ENCODE measurements around the gene DIAPH3. TPM values are rescaled to one million over a fixed set of nuclear protein-coding genes. Genes with fewer than 3 reads are reported as not detected.

DIAPH3 gene
- total and polyA plus RNA-seq, 2 donors (not counting 1 experiment from before 2014, with no cell fraction given): 0.03 to 0.10 TPM

DNA sequence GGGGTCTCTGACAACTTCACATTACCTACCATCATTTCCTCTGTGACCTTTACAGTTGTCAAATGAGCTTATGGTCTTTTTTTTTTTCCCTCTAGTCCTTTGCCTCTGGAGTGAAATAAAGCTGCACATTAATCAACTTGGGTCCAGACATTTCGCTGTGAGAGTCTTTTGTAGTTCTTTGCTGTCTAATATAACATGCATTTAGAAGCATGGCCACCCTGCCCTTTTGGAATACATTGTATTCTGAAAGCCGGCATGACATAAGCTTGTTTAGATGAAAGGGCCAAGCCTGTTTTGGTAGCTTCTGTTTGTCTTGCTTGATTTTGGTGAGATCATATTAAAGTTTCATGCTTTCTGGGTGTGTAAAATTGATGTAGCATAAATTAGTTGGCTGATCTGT lies 509.8 kb downstream of the DIAPH3 start:
- Histone ChIP-seq H3K4me3 (ENCODE audit: control extremely low read depth in 1 of 5, extremely low read depth in 1 of 5, insufficient read depth in 1 of 5, low read depth in 2 of 5, low read length in 4 of 5) (no peak overlapping the region), H3K4me1 (ENCODE audit: control insufficient read depth in 2 of 2, insufficient read depth in 2 of 2, low read length in 2 of 2) (no peaks in the 10 kb centered on the region), H2AFZ (ENCODE audit: insufficient read depth, low read depth, low read length, poor library complexity, severe bottlenecking) (no peak overlapping the region), H3K27me3 (replicated peaks in 1 of 4; ENCODE audit: control extremely low read depth in 1 of 4, control insufficient read depth in 3 of 4, insufficient read depth in 4 of 4, low read length in 3 of 4) (no peaks in the 10 kb centered on the region), H3K27ac (ENCODE audit: low read length in 2 of 2) (no peak overlapping the region), H3K36me3 (replicated peaks in 1 of 2; ENCODE audit: control extremely low read depth in 1 of 2, control insufficient read depth in 1 of 2, extremely low read depth in 1 of 2, insufficient read depth in 2 of 2, low read length in 1 of 2) (no peaks in the 10 kb centered on the region), H3K4me2 (replicated peaks; ENCODE audit: low read depth, low read length, poor library complexity, severe bottlenecking) (no peak overlapping the region), H3K9me3 (ENCODE audit: control extremely low read depth in 1 of 3, control insufficient read depth in 2 of 3, insufficient read depth in 1 of 3, low read length in 2 of 3) (no peaks in the 10 kb centered on the region), H4K20me1 (ENCODE audit: control insufficient read depth, insufficient read depth, low read length, poor library complexity, severe bottlenecking) (no peaks in the 10 kb centered on the region), H3K79me2 (ENCODE audit: control insufficient read depth, insufficient read depth, low read length) (no peaks in the 10 kb centered on the region), H3K9ac (ENCODE audit: low read length) (no peak overlapping the region)
- no peak for DNase-seq
- CTCF ChIA-PET: no interaction called here
- Mint-ChIP-seq H3K4me3 (no peak overlapping the region), H3K27me3 (no peaks in the 10 kb centered on the region), H3K4me1 (no peaks in the 10 kb centered on the region), H3K27ac (no peak overlapping the region), H3K9me3 (ENCODE audit: insufficient read depth) (no peaks in the 10 kb centered on the region)
- 100% methylated on average over 2 of the region's 2 CpGs for WGBS (ENCODE audit: insufficient coverage)
- ATAC-seq (ENCODE audit: low read depth): no peak
- no peak for TF ChIP-seq EZH2 (IDR thresholded peaks at IDR 0.05; ENCODE audit: borderline replicate concordance, insufficient read depth, low read depth, low read length, poor library complexity, severe bottlenecking)
- TF ChIP-seq, protein P1, sequence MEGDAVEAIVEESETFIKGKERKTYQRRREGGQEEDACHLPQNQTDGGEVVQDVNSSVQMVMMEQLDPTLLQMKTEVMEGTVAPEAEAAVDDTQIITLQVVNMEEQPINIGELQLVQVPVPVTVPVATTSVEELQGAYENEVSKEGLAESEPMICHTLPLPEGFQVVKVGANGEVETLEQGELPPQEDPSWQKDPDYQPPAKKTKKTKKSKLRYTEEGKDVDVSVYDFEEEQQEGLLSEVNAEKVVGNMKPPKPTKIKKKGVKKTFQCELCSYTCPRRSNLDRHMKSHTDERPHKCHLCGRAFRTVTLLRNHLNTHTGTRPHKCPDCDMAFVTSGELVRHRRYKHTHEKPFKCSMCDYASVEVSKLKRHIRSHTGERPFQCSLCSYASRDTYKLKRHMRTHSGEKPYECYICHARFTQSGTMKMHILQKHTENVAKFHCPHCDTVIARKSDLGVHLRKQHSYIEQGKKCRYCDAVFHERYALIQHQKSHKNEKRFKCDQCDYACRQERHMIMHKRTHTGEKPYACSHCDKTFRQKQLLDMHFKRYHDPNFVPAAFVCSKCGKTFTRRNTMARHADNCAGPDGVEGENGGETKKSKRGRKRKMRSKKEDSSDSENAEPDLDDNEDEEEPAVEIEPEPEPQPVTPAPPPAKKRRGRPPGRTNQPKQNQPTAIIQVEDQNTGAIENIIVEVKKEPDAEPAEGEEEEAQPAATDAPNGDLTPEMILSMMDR (IDR thresholded peaks at IDR 0.05): no peak
- POLR2A ChIA-PET: no interaction called here
- intact Hi-C loops (cut with micrococcal nuclease): no loop called here

DNA sequence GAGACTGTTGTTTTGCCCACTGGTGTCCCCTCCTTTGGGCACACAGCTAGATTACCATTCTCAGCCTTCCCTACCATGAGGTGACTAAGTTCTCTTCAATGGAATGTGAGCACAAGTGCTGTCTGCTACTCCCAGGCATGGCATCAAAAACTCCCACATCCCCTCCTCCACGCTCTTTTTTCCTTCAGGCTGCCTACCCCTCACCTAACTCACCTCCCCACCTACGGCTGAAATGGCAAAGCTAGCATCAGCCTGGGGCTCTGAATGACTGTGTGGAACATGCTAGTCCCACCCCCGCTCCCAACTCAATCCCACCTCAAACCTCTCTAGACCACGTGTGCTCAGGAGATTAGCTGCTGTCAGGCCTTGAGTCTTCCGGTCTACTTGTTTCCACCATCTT lies 512.2 kb downstream of the DIAPH3 start:
- TF ChIP-seq, protein P1 (IDR thresholded peaks at IDR 0.05): no peak
- no peak for TF ChIP-seq EZH2 (IDR thresholded peaks at IDR 0.05; ENCODE audit: borderline replicate concordance, insufficient read depth, low read depth, low read length, poor library complexity, severe bottlenecking)

More for the DNA sequence above, 512.2 kb downstream of the DIAPH3 start:
- H3K27me3 ChIP-seq (replicated peaks in 1 of 4; ENCODE audit: control extremely low read depth in 1 of 4, control insufficient read depth in 3 of 4, insufficient read depth in 4 of 4, low read length in 3 of 4): no peaks in the 10 kb centered on the region
- no peaks in the 10 kb centered on the region for H3K4me1 ChIP-seq (ENCODE audit: control insufficient read depth in 2 of 2, insufficient read depth in 2 of 2, low read length in 2 of 2)
- no peaks in the 10 kb centered on the region for H3K27me3 Mint-ChIP-seq
- H4K20me1 ChIP-seq (ENCODE audit: control insufficient read depth, insufficient read depth, low read length, poor library complexity, severe bottlenecking): no peaks in the 10 kb centered on the region
- H3K9me3 Mint-ChIP-seq (ENCODE audit: insufficient read depth): no peaks in the 10 kb centered on the region
- WGBS (ENCODE audit: insufficient coverage): 83% methylated on average over 3 of the region's 5 CpGs
- no peak overlapping the region for H3K4me3 Mint-ChIP-seq
- no peaks in the 10 kb centered on the region for H3K36me3 ChIP-seq (replicated peaks in 1 of 2; ENCODE audit: control extremely low read depth in 1 of 2, control insufficient read depth in 1 of 2, extremely low read depth in 1 of 2, insufficient read depth in 2 of 2, low read length in 1 of 2)
- no peaks in the 10 kb centered on the region for H3K79me2 ChIP-seq (ENCODE audit: control insufficient read depth, insufficient read depth, low read length)
- no peak overlapping the region for H2AFZ ChIP-seq (ENCODE audit: insufficient read depth, low read depth, low read length, poor library complexity, severe bottlenecking)
- intact Hi-C loops (cut with micrococcal nuclease): no loop called here
- CTCF ChIA-PET: no interaction called here
- H3K9ac ChIP-seq (ENCODE audit: low read length): no peak overlapping the region
- no peak overlapping the region for H3K27ac Mint-ChIP-seq
- no peak overlapping the region for H3K27ac ChIP-seq (ENCODE audit: low read length in 2 of 2)
- H3K4me2 ChIP-seq (replicated peaks; ENCODE audit: low read depth, low read length, poor library complexity, severe bottlenecking): no peak overlapping the region
- H3K4me3 ChIP-seq (ENCODE audit: control extremely low read depth in 1 of 5, extremely low read depth in 1 of 5, insufficient read depth in 1 of 5, low read depth in 2 of 5, low read length in 4 of 5): no peak overlapping the region
- H3K4me1 Mint-ChIP-seq: no peaks in the 10 kb centered on the region
- DNase-seq (no peak), ATAC-seq (ENCODE audit: low read depth) (no peak)
- no peaks in the 10 kb centered on the region for H3K9me3 ChIP-seq (ENCODE audit: control extremely low read depth in 1 of 3, control insufficient read depth in 2 of 3, insufficient read depth in 1 of 3, low read length in 2 of 3)
- POLR2A ChIA-PET: no interaction called here
